ENCODE results near the gene PACSIN3.
"Not testable (repeated sequence)": the region's sequence is repeated elsewhere in the genome, so short reads cannot be mapped to it uniquely, and the experiment has no call there.

Gene PACSIN3

GRCh38 chr11:47186076-47186699 lies at the start of gene PACSIN3:
Gene PACSIN3 (minus strand): TSS chr11:47186434. CDS start chr11:47182727, 3,707 bp downstream.
- no peak for DNase-seq (ENCODE audit: low read depth, low spot score)

GRCh38 chr11:47235163-47235562 lies 48.9 kb upstream of the PACSIN3 start:
- DNase-seq (ENCODE audit: low read depth, low spot score): no peak

- DNase-seq (ENCODE audit: low read depth, low spot score): no peak
These were observed 48.5 kb upstream of the PACSIN3 start for GRCh38 chr11:47234669-47235100.

- DNase-seq (ENCODE audit: low read depth, low spot score): no peak
These were observed 47.9 kb upstream of the PACSIN3 start for GRCh38 chr11:47233989-47234668.

GRCh38 chr11:47233051-47233450 lies 46.8 kb upstream of the PACSIN3 start:
- DNase-seq (ENCODE audit: low read depth, low spot score): no peak

- DNase-seq (ENCODE audit: low read depth, low spot score): no peak
These were observed 42.9 kb upstream of the PACSIN3 start for GRCh38 chr11:47229161-47229560.

- DNase-seq (ENCODE audit: low read depth, low spot score): no peak
These were observed 39.5 kb upstream of the PACSIN3 start for GRCh38 chr11:47225552-47226400.

- DNase-seq (ENCODE audit: low read depth, low spot score): no peak
These were observed 36.5 kb upstream of the PACSIN3 start for GRCh38 chr11:47222696-47223095.

- no peak for DNase-seq (ENCODE audit: low read depth, low spot score)
These were observed 34.2 kb upstream of the PACSIN3 start for GRCh38 chr11:47220401-47220821.

- peak; percentile 45 for DNase-seq (ENCODE audit: low read depth, low spot score)
These were observed 30.0 kb upstream of the PACSIN3 start for GRCh38 chr11:47216121-47216798.

GRCh38 chr11:47215366-47215910 lies 29.2 kb upstream of the PACSIN3 start:
- DNase-seq (ENCODE audit: low read depth, low spot score): no peak

- DNase-seq (ENCODE audit: low read depth, low spot score): peak; percentile 61
These were observed 27.8 kb upstream of the PACSIN3 start for GRCh38 chr11:47213950-47214565.

GRCh38 chr11:47212938-47213337 lies 26.7 kb upstream of the PACSIN3 start:
- no peak for DNase-seq (ENCODE audit: low read depth, low spot score)

GRCh38 chr11:47208628-47209027 lies 22.4 kb upstream of the PACSIN3 start:
- no peak for DNase-seq (ENCODE audit: low read depth, low spot score)

GRCh38 chr11:47208008-47208552 lies 21.8 kb upstream of the PACSIN3 start:
- not testable (repeated sequence) for DNase-seq (ENCODE audit: low read depth, low spot score)

- no peak for DNase-seq (ENCODE audit: low read depth, low spot score)
These were observed 21.2 kb upstream of the PACSIN3 start for GRCh38 chr11:47207459-47207858.

GRCh38 chr11:47206577-47206976 lies 20.3 kb upstream of the PACSIN3 start:
- DNase-seq (ENCODE audit: low read depth, low spot score): not testable (repeated sequence)

GRCh38 chr11:47204637-47204989 lies 18.4 kb upstream of the PACSIN3 start:
- DNase-seq (ENCODE audit: low read depth, low spot score): no peak

- no peak for DNase-seq (ENCODE audit: low read depth, low spot score)
These were observed 16.3 kb upstream of the PACSIN3 start for GRCh38 chr11:47202576-47202975.

- DNase-seq (ENCODE audit: low read depth, low spot score): no peak
These were observed 14.8 kb upstream of the PACSIN3 start for GRCh38 chr11:47201015-47201414.

GRCh38 chr11:47198161-47198560 lies 11.9 kb upstream of the PACSIN3 start:
- not testable (repeated sequence) for DNase-seq (ENCODE audit: low read depth, low spot score)
